Ovary (tissue), 3 donors: ENCODE results near the gene FIGLA.

Experiments
- CTCF ChIP-seq, 3 donors: fragments of 450-650 bp in 2 of 3; fragments of 200-600 bp in 1 of 3; IDR thresholded peaks; one replicate each; pipeline versions ENCODE4 v1.5.1 to v1.8.0; 2016 to 2022; ENCODE audit warnings: antibody characterized with exemption in 3 of 3, mild to moderate bottlenecking in 1 of 3
- EP300 ChIP-seq: sonication (generic); formaldehyde crosslinking; IDR thresholded peaks from one replicate; pipeline ENCODE4 v1.6.1; 2017; ENCODE audit warnings: antibody characterized with exemption
- POLR2A ChIP-seq: fragments of 450-650 bp; IDR thresholded peaks from one replicate; pipeline ENCODE4 v1.6.1; 2017; ENCODE audit warnings: antibody characterized with exemption, mild to moderate bottlenecking, moderate library complexity
- donor health status: DM: no; HTN: no; CAD: no.

- TF ChIP-seq CTCF (IDR thresholded peaks at IDR 0.05) = no peak
- no peak for TF ChIP-seq POLR2A
- TF ChIP-seq EP300 = no peak
Observed at GRCh38 chr2:70743068-70743467, 47.4 kb downstream of the FIGLA start.
